OCI-LY1 (cell line): ENCODE results near the gene UMODL1.

Source experiments
- EZH2 ChIP-seq: fragments of 200-600 bp; sonication (generic), shearing (Covaris generic); IDR thresholded peaks from 2 replicates; pipeline ENCODE4 v1.8.0; 2017; ENCODE audit warnings: borderline replicate concordance, mixed run types, mild to moderate bottlenecking, antibody characterized with exemption, low read length, moderate library complexity, mixed read lengths
- TF ChIP-seq, protein P1 (sequence below): fragments of 200-600 bp; sonication (generic), shearing (Covaris generic); IDR thresholded peaks from 2 replicates; pipeline ENCODE4 v1.5.1; 2017; ENCODE audit warnings: mild to moderate bottlenecking, antibody characterized with exemption, low read length, moderate library complexity, mixed read lengths

DNA sequence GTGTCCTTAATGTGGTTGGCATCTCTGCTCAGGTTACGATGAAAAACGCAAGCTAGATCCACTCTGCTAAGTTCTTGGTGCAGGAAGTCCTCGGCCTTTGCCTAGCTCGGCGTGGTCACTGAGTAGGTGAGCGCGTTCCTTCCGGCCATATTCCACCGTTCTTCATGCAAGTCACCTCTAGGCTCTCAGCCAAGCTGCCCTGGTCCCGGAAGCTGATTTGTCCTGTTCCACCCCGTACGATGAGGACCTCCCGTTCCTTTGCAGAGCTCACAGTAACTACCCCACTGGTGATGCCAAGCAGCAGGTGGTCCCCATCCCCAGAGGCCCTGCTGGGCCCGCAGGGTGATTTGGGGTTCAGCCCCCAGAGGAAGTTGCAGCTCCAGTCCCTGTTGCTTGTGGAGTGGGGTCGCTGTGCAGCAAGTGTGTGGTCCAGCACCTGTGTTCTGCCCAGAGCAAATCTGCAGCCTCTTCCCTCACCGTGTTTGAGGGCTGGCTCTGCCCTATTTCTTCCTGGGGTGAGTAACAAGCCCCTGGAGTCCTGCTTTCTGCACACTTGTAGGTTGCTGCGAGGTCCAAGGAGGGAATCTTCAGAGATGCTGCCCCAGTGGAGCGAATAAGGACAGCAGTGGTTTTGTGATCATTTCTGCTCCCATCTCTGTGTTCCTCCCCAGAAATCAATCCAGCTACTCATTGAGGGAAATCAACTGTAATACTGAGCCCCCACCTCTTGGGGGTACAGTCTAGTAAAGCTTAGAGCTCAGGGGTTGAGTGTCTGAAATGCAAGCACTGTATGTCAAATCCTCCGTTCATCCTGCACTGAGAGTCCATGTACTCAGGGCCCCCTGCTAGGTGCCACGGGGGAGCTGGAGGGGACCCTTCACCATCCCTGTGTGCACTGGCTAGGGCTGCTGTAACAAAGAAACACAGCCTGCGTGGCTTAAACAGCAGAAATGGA, 2.3 kb downstream of the UMODL1 start:
- TF ChIP-seq, protein P1, sequence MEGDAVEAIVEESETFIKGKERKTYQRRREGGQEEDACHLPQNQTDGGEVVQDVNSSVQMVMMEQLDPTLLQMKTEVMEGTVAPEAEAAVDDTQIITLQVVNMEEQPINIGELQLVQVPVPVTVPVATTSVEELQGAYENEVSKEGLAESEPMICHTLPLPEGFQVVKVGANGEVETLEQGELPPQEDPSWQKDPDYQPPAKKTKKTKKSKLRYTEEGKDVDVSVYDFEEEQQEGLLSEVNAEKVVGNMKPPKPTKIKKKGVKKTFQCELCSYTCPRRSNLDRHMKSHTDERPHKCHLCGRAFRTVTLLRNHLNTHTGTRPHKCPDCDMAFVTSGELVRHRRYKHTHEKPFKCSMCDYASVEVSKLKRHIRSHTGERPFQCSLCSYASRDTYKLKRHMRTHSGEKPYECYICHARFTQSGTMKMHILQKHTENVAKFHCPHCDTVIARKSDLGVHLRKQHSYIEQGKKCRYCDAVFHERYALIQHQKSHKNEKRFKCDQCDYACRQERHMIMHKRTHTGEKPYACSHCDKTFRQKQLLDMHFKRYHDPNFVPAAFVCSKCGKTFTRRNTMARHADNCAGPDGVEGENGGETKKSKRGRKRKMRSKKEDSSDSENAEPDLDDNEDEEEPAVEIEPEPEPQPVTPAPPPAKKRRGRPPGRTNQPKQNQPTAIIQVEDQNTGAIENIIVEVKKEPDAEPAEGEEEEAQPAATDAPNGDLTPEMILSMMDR: peak; percentile 27; the same call in 1 of the 2 replicates
- TF ChIP-seq EZH2: no peak
